Left renal pelvis (tissue), 4 donors: ENCODE results near the gene SDCBP2. TPM values are rescaled to one million over a fixed set of nuclear protein-coding genes. Genes with fewer than 3 reads are reported as not detected.

Experiments
- polyA plus RNA-seq, 4 donors: library from polyadenylated mRNA; unstranded; fragments of 120-200 nt; gene quantifications; one replicate each; pipeline ENCODE4 v1.2.1, GENCODE V29; 2013; ENCODE audit not compliant: insufficient read length in 4 of 4

Gene SDCBP2
- polyA plus RNA-seq, 4 donors: 1.4 to 2.8 (median 2.0) TPM

Other genes with a start within 250 kb of the SDCBP2 start
- gene PSMF1, start 210.5 kb downstream of the SDCBP2 start, polyA plus RNA-seq: 100 to 1,000 TPM; 117 to 143 (median 133) TPM
- 1 to 10 TPM in 3 of 4 donors, under 1 TPM in 1; 0.72 to 5.1 (median 1.9) TPM for gene TMEM74B, start 144.2 kb downstream of the SDCBP2 start, polyA plus RNA-seq
- gene C20orf202, start 125.7 kb downstream of the SDCBP2 start, polyA plus RNA-seq: under 1 TPM; 0.14 to 0.45 (median 0.23) TPM
- not detected for gene RAD21L1, start 103.1 kb downstream of the SDCBP2 start, polyA plus RNA-seq
- gene SNPH, start 62.8 kb downstream of the SDCBP2 start, polyA plus RNA-seq: 1 to 10 TPM; 2.2 to 4.0 (median 3.4) TPM
- gene FKBP1A, start 63.9 kb upstream of the SDCBP2 start, polyA plus RNA-seq: 100 to 1,000 TPM; 320 to 413 (median 378) TPM
- 100 to 1,000 TPM in 2 of 4 donors, 10 to 100 TPM in 2; 75.7 to 107 (median 99.5) TPM for gene NSFL1C, start 137.7 kb upstream of the SDCBP2 start, polyA plus RNA-seq
- under 1 TPM; 0.41 to 0.88 (median 0.84) TPM for gene SIRPB2, start 162.3 kb upstream of the SDCBP2 start, polyA plus RNA-seq
- gene SIRPD, start 228.6 kb upstream of the SDCBP2 start, polyA plus RNA-seq: not detected